T-helper 1 cell (primary cell): ENCODE results near the gene STC2.
"Not testable (repeated sequence)": the region's sequence is repeated elsewhere in the genome, so short reads cannot be mapped to it uniquely, and the experiment has no call there.

ENCODE experiments used
- DNase-seq, 5 donors: peaks; one replicate each; pipeline ENCODE4 v3.0.0-alpha.2; 2012 to 2020
- total RNA-seq, 4 donors: gene quantifications; one replicate each; lab custom pipeline; 2026; lab: John Stamatoyannopoulos, UW

The STC2 gene
- 0 to 0.24 (median 0) reads per million in 4 donors for total RNA-seq

GRCh38 chr5:173327948-173328843, at the start of gene STC2:
Gene STC2, minus strand, starts transcription at chr5:173328414. Its CDS starts 221 bp downstream, at chr5:173328193.
- peak in 1 of 5 donors; percentile 82 for DNase-seq

- no peak for DNase-seq
Measured at GRCh38 chr5:173371400-173371799, 43.2 kb upstream of the STC2 start.

GRCh38 chr5:173363406-173363805, 35.2 kb upstream of the STC2 start:
- not testable (repeated sequence) for DNase-seq

GRCh38 chr5:173355561-173355960, 27.3 kb upstream of the STC2 start:
- no peak for DNase-seq

DNA sequence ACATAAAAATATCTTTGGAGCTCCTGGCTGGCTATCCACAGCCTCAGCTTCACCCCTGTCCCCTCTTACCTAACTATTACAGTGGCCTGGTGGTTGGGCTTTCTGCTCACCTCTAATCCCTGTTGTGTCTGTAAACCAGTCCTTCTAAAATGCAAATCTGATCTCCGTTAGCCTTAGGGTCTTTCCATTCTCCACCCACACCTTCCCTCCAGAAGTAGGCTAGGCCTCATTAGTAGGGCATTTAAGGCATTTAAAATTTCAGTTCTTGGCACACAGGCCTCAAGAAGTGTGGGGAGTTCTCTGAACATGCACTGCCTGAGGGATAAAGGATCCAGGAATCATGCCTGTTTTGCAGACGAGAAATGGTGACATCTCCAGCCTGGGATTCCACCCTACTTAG, 26.4 kb upstream of the STC2 start:
- DNase-seq, result no peak

GRCh38 chr5:173352366-173353349, 24.4 kb upstream of the STC2 start:
- DNase-seq, result no peak

DNA sequence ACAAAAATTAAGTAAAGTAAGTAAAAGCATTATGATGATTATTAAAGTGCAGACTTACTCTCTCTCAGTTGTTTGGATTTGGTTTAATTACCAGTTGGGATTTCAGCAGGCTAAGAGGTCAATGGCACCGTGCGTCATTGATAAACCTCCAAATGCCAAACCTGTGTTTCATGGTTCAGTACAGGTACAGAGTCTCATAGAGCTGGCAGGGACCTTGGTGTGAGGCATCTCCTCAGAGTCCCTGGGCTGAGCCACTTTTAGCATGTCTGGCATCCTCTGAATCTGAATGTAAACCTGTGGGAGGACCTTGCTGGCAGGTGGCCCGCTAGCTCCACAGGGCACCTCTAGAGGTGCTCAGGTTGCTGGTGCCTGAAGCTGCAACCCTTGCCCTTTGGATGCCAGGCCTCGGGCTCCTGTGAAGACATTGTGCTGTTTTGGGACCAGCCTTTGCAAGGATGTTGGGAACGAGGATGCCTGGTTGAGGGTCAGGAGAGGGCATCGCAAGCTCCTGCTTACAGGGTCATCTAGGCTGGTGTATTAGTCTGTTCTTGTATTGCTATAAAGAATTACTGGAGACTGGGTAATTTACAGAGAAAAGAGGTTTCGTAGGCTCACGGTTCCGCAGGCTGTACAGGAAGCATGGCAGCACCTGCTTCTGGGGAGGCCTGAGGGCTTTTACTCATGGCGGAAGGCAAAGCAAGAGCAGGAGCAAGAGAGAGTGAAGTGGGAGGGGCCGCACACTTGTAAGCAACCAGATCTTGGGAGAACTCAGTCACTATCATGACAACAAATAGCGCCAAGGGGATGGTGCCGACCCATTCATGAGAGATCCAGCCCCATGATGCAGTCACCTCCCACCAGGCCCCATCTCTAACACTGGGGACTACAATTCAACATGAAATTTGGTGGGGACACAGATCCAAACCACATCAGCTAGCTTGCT, 14.9 kb upstream of the STC2 start:
- no peak for DNase-seq

- DNase-seq, result no peak
Measured at GRCh38 chr5:173341961-173342430, 13.8 kb upstream of the STC2 start.

- DNase-seq, result no peak
Measured at GRCh38 chr5:173340984-173341383, 12.8 kb upstream of the STC2 start.

- DNase-seq, result no peak
Measured at GRCh38 chr5:173340451-173340850, 12.2 kb upstream of the STC2 start.

DNA sequence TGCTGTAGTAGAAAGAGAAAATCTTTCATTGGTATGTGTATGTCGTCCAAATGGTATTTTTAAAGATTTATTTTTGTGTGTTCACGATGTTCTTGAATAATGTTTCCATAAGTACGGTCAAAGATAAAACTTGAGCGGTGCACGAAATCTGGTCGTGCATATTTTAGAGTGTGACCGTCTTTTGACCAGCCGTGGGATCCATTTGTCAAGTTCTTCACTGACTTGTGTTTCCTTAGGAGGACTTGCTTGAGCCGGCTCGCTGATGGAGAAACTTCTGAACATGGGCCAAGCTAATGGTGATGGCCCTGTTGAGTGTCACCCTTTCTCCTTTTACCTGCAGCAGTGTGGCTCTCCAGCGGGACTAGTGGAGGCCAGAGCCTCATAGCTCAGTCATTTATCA, 11.1 kb upstream of the STC2 start:
- no peak for DNase-seq

- no peak for DNase-seq
Measured at GRCh38 chr5:173338380-173339015, 10.3 kb upstream of the STC2 start.

GRCh38 chr5:173334808-173335207, 6.6 kb upstream of the STC2 start:
- DNase-seq, result no peak

GRCh38 chr5:173333925-173334661, 5.9 kb upstream of the STC2 start:
- DNase-seq, result no peak

DNA sequence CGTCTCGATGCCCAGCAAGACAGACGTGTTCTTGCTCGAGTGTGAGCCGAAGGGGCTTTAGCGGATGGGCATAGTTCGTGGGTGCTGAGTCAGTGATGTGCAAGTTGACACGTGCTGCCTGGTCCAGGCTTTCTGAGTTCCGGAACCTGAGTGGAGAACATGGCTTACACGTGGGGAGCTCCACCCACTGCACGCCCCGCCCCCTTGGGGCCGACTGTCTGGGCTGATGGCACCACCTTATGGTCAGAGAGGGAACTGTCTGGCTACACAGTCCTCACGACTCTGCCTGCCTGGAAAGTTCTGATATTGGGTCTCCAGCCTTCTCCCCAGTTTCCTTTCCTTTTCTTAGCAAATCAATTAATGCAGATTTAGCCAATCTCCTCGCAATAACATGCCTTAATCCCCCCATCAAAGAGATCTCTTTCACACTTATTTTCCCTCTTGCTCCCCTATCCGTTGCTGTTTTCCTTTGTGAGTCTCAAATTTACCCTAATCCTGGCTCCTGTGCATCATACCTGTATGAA, 3.8 kb upstream of the STC2 start:
- peak in 4 of 5 donors; percentile 19 to 85 (median 52) for DNase-seq

- peak in 1 of 5 donors; percentile 10 for DNase-seq
Measured at GRCh38 chr5:173331287-173331686, 3.1 kb upstream of the STC2 start.

DNA sequence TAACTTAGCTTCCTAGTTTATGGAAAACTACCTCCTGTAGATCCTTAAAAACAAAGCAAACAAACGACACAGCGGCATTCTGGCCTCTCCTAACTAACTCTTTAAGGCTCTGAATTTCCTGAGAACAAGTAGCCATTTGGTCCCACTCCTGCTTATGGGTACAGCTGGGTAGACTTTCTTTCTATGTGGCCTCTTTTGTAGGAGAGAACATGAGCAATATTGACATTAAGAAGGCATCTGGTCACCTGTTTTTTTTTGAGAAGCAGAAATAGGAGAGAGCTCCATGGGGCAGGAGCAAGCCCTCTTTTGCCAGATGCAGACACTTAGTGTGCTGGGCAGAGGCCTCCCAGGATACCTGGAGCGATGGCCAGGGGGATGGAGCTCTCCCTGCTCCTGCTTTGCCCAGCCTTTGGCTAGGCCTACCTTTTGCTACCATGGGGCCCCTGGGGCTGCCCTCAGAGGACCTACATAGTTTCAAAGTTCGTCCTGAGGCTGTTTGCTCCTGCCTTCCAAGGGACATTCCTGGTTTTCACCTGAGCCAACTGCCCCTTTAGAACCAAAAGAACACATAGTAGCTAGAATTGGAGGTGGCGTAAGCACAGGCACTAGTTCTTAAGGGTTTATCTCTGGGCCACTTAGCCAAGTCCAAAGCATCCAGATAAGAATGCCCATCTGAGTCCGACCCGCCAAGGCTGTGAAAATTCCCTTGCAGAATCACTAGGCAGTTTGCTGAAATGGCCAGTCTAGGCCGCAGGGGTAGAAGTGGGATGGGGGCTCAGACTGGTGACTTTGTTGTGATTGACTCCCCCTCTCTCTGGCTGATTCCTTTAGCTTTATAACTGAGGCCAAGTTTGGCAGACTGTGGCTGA, 2.4 kb upstream of the STC2 start:
- no peak for DNase-seq

DNA sequence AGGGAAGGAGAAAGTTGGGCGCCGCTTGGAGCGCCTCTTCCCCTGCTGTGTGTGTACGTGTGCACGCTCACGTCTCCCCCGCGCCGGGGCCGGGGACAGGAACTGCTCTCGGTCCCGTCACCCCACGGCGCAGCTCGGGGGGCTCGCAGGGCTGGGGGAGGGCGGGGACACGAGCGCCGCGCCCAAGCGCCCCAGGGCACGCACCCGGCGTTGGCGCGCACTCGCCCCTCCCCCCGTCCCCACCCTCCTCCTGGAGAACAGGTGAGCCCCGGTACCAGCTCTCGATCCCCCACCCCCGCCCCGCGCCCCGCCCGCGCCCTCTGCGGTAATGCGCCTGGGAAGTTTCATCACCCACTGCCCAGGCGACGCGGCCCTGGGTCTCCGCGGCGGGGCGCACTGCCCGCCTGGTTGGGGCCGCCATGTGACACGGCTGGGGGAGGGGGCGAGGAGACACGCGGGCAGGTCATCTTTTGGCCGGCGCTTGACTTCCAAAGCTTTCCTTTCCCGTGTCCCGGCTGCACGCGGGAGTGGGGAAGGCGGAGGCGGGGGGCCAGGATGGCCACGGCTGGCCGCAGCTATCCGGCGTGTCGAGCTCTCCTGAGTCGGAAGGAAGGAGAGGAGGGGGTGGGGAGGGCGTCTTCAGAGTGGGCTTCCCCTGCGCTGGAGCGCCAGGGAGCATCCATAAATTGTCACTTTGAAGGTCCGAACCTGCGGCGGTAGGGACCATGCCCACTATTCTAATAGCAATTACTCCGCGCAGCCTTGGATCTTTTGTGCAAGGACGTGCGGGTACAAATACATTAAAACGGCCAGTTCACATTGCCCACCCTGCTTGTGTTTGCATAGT, 1.5 kb upstream of the STC2 start:
- peak in 1 of 5 donors; percentile 75 for DNase-seq
